GM12878 (cell line): Measurements from ENCODE around the gene CYP1A2. TPM values are rescaled to one million over a fixed set of nuclear protein-coding genes. Genes with fewer than 3 reads are reported as not detected.

Experiments
- ATAC-seq: fragments of 200-7000 bp; cut with Tn5 transposase; 3 replicates; pipeline ENCODE4 v1.9.1; 2020; ENCODE audit warnings: mild to moderate bottlenecking, moderate library complexity
- BruUV-seq: library from RNA; stranded (reverse); fragments of 400-500 nt; replicated peaks from 2 replicates; lab custom pipeline; 2021; lab: Mats Ljungman, UMichigan
- CTCF ChIA-PET: fragments of 300-600 bp; sonication (Branson Sonifier 250); formaldehyde crosslinking; extraction: SDS; loops from one replicate; lab custom pipeline; 2021; ENCODE audit warnings: inconsistent platforms; lab: Yijun Ruan, JAX
- POLR2A ChIA-PET: fragments of 350-600 bp; formaldehyde crosslinking; extraction: SDS; loops from one replicate; lab custom pipeline; 2021; ENCODE audit warnings: inconsistent platforms; lab: Charles Lee
- RAD21 ChIA-PET: fragments of 300-600 bp; sonication (Branson Sonifier 250); formaldehyde crosslinking; loops from one replicate; lab custom pipeline; 2023; ENCODE audit warnings: antibody characterized with exemption; ENCODE audit not compliant: unreplicated experiment; lab: Charles Lee
- SMC1A ChIA-PET: fragments of 300-600 bp; sonication (Branson Sonifier 250); formaldehyde crosslinking; loops from one replicate; lab custom pipeline; 2023; ENCODE audit not compliant: unreplicated experiment, uncharacterized antibody; lab: Charles Lee
- DNase-seq: peaks from one replicate; pipeline ENCODE4 v3.0.0-alpha.2; 2011; ENCODE audit warnings: low read depth, low spot score
- FAIRE-seq: peaks from 3 replicates; lab custom pipeline; 2011; peaks lifted over from hg19 to GRCh38; lab: Jason Lieb, UNC
- H2AFZ ChIP-seq: 2 replicates; pipeline ENCODE4 v1.6.0; 2011; ENCODE audit warnings: low read depth, low read length, control low read depth; ENCODE audit not compliant: control insufficient read depth
- H3K27ac ChIP-seq: 2 replicates; pipeline ENCODE4 v1.5.1; 2011; ENCODE audit warnings: control low read depth; ENCODE audit not compliant: control insufficient read depth, insufficient read depth
- H3K27me3 ChIP-seq, 2 experiments: replicated peaks in 1 of 2; 2 replicates each; pipeline versions ENCODE4 v1.6.0 to v1.6.1; 2011; ENCODE audit warnings: low read length in 1 of 2; ENCODE audit not compliant: control insufficient read depth in 2 of 2, insufficient read depth in 2 of 2
- H3K36me3 ChIP-seq, 2 experiments: 2 replicates each; pipeline ENCODE4 v1.5.1; 2011; ENCODE audit warnings: low read length in 1 of 2; ENCODE audit not compliant: control insufficient read depth in 2 of 2, insufficient read depth in 2 of 2
- H3K4me1 ChIP-seq: 2 replicates; pipeline ENCODE4 v1.6.1; 2011; ENCODE audit warnings: mild to moderate bottlenecking, low read length, moderate library complexity, mixed read lengths; ENCODE audit not compliant: control insufficient read depth, insufficient read depth
- H3K4me2 ChIP-seq: 2 replicates; pipeline ENCODE4 v1.6.0; 2011; ENCODE audit warnings: control low read depth; ENCODE audit not compliant: control insufficient read depth, insufficient read depth
- H3K4me3 ChIP-seq: fragments of 200-600 bp; sonication (generic); 2 replicates; pipeline ENCODE4 v1.5.1; 2016
- H3K79me2 ChIP-seq: 2 replicates; pipeline ENCODE4 v1.6.0; 2011; ENCODE audit warnings: low read length; ENCODE audit not compliant: control insufficient read depth, insufficient read depth
- H3K9ac ChIP-seq: 2 replicates; pipeline ENCODE4 v1.8.0; 2011; ENCODE audit warnings: low read length, control low read depth, mixed read lengths; ENCODE audit not compliant: control insufficient read depth, insufficient read depth
- H3K9me3 ChIP-seq: replicated peaks from 3 replicates; pipeline ENCODE4 v1.5.1; 2011; ENCODE audit warnings: mild to moderate bottlenecking, low read length; ENCODE audit not compliant: control insufficient read depth, insufficient read depth
- H4K20me1 ChIP-seq: 2 replicates; pipeline ENCODE4 v1.6.0; 2011; ENCODE audit not compliant: control insufficient read depth, insufficient read depth
- FOS ChIP-seq: IDR thresholded peaks from 3 replicates; pipeline ENCODE4 v1.6.1; 2011; ENCODE audit warnings: borderline replicate concordance; ENCODE audit not compliant: insufficient read length; ENCODE audit errors: extremely low read depth
- POLR2A ChIP-seq: IDR thresholded peaks from 2 replicates; pipeline ENCODE4 v1.6.1; 2011; ENCODE audit warnings: low read depth, mild to moderate bottlenecking, low read length
- SIN3A ChIP-seq: IDR thresholded peaks from 2 replicates; pipeline ENCODE4 v1.6.1; 2012; ENCODE audit warnings: low read depth, low read length, improper control_type of control experiment
- WGBS: methylation state at CpG from one replicate; pipeline ENCODE4 v1.1.6; 2016; ENCODE audit warnings: low lambda C conversion rate; ENCODE audit not compliant: insufficient replicate concordance, insufficient coverage; ENCODE audit errors: missing lambda C conversion rate; 5-methylcytosine and 5-hydroxymethylcytosine counted together
- in situ Hi-C: fragments of 300-500 bp; cut with MboI; formaldehyde crosslinking; loops from 9 replicates; pipeline ENCODE4 v1.14.3; 2018; ENCODE audit warnings: mixed read lengths
- intact Hi-C: fragments of 100-400 bp; cut with micrococcal nuclease; formaldehyde crosslinking; loops from one replicate; pipeline ENCODE4 v1.14.2; 2022; ENCODE audit not compliant: unreplicated experiment
- polyA plus RNA-seq, 11 experiments: library from polyadenylated mRNA; depleted of rRNA in 4 of 11; unstranded in 6 of 11; stranded (reverse) in 5 of 11; fragments of >200 nt; fragmentation: Nextera tagmentation in 4 of 11; fragmentation: Illumina TruSeq in 1 of 11; extraction: Ambion mirVana in 4 of 11; extraction: Trizol in 1 of 11; gene quantifications; 1 replicate in 1 of 11; 2 replicates in 10 of 11; pipeline versions ENCODE4 v1.2.1 to v1.2.3, GENCODE V29; 2011 to 2016; ENCODE audit warnings: inconsistent platforms in 2 of 11, missing spikeins in 2 of 11, low read depth in 1 of 11
- total RNA-seq, 4 experiments: library from RNA; depleted of rRNA in 3 of 4; stranded (reverse); fragments of >200 nt in 3 of 4; fragmentation: Illumina TruSeq in 1 of 4; extraction: Trizol in 1 of 4; gene quantifications; 2 replicates each; pipeline versions ENCODE4 v1.2.1 to v1.2.3, GENCODE V29; 2013 to 2021

The CYP1A2 gene
- total and polyA plus RNA-seq, 10 of the 15 experiments (the other 5 are each of a cell fraction or from before 2014, with no cell fraction given): 0.03 to 0.09 (median 0.05) TPM; not detected in 7

- DNase-seq: no peak
- ChIA-PET POLR2A (interaction anchor here (14.2 kb wide), 1 partner anchor 18 kb away, joined by 602 read pairs; the partner anchor contains the start of gene CSK), SMC1A (interaction anchor here (2.2 to 15.7 kb wide), 3 partner anchors 6 to 18 kb away, joined by 7 to 811 read pairs (median 74); partner anchors contain the start of gene CSK), RAD21 (interaction anchor here (2.2 to 22.9 kb wide), 2 partner anchors 15 to 107 kb away, joined by 7 to 1186 read pairs; partner anchors contain the start of gene CSK), CTCF (interaction anchor here (1.3 to 25.9 kb wide), 4 partner anchors 6 to 107 kb away, joined by 3 to 1288 read pairs (median 66); partner anchors contain the start of gene CSK)
- in situ Hi-C loops: no loop called here
- Histone ChIP-seq H3K27ac (no peak overlapping the region), H3K9me3 (no peaks in the 10 kb centered on the region), H3K9ac (no peak overlapping the region), H2AFZ (no peak overlapping the region), H3K27me3 (no peaks in the 10 kb centered on the region), H3K36me3 (peaks cover 25 to 39% of the 10 kb centered on the region in 2 experiments; a peak in 3 of 4 replicates), H4K20me1 (peaks cover 6% of the 10 kb centered on the region; the same call in 1 of the 2 replicates), H3K4me3 (no peak overlapping the region), H3K4me1 (peaks cover 67% of the 10 kb centered on the region), H3K4me2 (no peak overlapping the region), H3K79me2 (peaks cover 86% of the 10 kb centered on the region)
- no peak for FAIRE-seq
- TF ChIP-seq POLR2A (peak; percentile 15; the same call in 1 of the 2 replicates), SIN3A (no peak)
- intact Hi-C loops: no loop called here
- BruUV-seq: no TSS peak
- ATAC-seq: no peak
- WGBS: 76% methylated on average over 9 of the region's 9 CpGs
Observed at GRCh38 chr15:74794970-74795349, 46.3 kb downstream of the CYP1A2 start.

- H4K20me1 ChIP-seq: peaks cover 6% of the 10 kb centered on the region
- POLR2A ChIA-PET: interaction anchor here (0.5 to 14.2 kb wide), 8 partner anchors 9 to 212 kb away, joined by 3 to 602 read pairs (median 5); partner anchors contain the start of genes CLK3 and CSK
Observed at GRCh38 chr15:74795966-74796625, 47.5 kb downstream of the CYP1A2 start.

More at GRCh38 chr15:74795966-74796625, 47.5 kb downstream of the CYP1A2 start:
- Histone ChIP-seq H3K27ac (no peak overlapping the region), H2AFZ (no peak overlapping the region), H3K36me3 (peaks cover 31 to 48% of the 10 kb centered on the region in 2 experiments; a peak in 3 of 4 replicates), H3K79me2 (peaks cover 75% of the 10 kb centered on the region), H3K27me3 (no peaks in the 10 kb centered on the region), H3K9me3 (no peaks in the 10 kb centered on the region), H3K9ac (no peak overlapping the region), H3K4me3 (no peak overlapping the region), H3K4me1 (peaks cover 65% of the 10 kb centered on the region)
- TSS peak; percentile 7 for BruUV-seq
- DNase-seq (no peak), ATAC-seq (no peak), FAIRE-seq (no peak)
- intact Hi-C loops: no loop called here
- 81% methylated on average over 14 of the region's 14 CpGs for WGBS
- SMC1A ChIA-PET: interaction anchor here (7.4 to 15.7 kb wide), 2 partner anchors 7 to 19 kb away, joined by 74 to 811 read pairs; partner anchors contain the start of gene CSK
- RAD21 ChIA-PET: interaction anchor here (1.0 to 22.9 kb wide), 2 partner anchors 16 to 161 kb away, joined by 3 to 1186 read pairs; partner anchors contain the start of genes CSK and RPP25
- CTCF ChIA-PET: interaction anchor here (0.6 to 25.9 kb wide), 5 partner anchors 7 to 358 kb away, joined by 3 to 1288 read pairs (median 5); partner anchors contain the start of gene CSK
- no peak for TF ChIP-seq FOS
- TF ChIP-seq, all 136 proteins: peak for 0
- in situ Hi-C loops: no loop called here
- H3K4me2 ChIP-seq: no peak overlapping the region
